NCI-H446 (cell line): ENCODE data around the gene ROM1.
"Not testable (repeated sequence)": the region's sequence is repeated elsewhere in the genome, so short reads cannot be mapped to it uniquely, and the experiment has no call there.

ENCODE experiments used
- DNase-seq, 2 experiments: peaks; one replicate each; lab custom pipeline; 2025; lab: John Stamatoyannopoulos, UW

ROM1 gene, protein sequence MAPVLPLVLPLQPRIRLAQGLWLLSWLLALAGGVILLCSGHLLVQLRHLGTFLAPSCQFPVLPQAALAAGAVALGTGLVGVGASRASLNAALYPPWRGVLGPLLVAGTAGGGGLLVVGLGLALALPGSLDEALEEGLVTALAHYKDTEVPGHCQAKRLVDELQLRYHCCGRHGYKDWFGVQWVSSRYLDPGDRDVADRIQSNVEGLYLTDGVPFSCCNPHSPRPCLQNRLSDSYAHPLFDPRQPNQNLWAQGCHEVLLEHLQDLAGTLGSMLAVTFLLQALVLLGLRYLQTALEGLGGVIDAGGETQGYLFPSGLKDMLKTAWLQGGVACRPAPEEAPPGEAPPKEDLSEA

DNA sequence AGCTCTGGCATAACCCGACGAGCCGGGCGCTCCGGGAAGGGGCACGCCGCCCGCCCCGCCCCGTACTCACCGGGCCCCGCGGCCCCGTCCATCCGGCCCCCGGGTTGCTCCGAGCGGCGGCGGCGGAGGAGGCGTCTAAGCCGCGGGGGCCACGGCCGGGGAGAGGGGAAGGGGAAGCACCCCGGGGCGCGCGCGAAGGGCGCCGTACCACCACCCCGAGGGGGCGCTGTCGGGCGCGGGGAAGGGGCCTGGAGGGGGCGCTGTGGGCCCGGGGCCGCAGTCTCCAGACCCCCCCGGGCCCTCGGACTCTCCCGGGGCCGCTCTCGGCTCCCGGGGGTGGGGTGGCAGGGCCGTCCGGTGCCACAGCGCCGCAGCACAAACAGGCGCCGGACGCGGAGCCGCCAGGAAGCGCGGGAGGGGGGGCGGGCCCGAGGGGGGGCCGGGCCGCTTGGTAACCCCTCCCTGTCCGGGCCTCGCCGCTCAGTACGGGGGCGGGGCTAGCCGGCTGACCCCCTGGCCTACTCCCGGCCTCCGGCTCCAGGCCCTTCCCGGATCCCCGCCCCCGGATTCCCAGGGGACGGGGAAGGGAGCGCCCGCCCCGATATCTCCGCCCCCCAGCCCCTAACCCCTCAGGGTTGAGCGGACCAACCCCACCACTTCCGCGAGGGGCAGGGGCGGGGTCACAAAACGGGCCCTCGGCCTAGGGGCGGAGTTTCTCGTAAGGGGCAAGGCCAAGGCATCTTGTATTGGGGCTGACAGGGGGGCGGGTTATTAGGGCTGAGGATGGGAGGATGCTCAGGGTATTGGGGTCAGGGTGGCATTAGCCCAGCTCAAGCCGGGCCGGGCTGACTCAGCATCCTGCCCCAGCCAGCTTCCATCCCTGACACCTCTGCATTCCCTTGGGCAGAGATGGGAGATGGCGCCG lies at the start of gene ROM1, which contains the start of gene EML3:
Gene ROM1, plus strand, starts transcription at position 892 of the 925 bp plus-strand sequence. Its CDS starts 25 bp downstream, at position 917.
Gene EML3, minus strand, starts transcription at position 410 of the 925 bp plus-strand sequence. Its CDS starts 318 bp downstream, at position 92.
- DNase-seq: peak; percentile 46 to 80

DNA sequence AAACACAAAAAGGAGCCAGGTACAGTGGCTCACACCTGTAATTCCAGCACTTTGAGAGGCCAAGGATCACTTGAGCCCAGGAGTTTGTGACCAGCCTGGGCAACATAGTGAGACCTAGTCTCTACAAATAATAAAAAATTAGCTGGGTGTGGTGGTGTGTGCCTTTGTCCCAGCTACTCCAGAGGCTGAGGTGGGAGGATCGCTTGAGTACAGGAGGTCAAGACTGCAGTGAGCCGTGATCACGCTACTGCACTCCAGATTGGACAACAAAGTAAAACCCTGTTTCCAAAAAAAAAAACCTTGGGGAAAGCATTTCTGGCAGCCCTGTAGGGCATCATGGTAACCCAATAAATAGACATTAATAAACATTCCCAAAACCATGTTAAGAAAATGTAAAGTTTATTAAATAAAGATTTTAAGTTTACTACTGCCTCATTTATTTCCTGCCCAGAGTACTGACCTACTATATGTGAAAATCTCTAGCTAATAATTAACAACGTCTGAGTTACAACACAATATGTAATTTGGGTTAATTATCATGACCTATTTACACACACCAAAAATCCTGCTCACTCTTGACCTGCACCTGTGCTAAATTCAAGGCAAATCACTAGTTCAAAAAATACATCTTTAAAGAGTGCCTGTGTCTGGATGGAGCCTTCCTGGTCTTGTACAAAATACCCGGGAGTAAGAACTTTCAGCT lies 47.8 kb upstream of the ROM1 start:
- DNase-seq: no peak

DNA sequence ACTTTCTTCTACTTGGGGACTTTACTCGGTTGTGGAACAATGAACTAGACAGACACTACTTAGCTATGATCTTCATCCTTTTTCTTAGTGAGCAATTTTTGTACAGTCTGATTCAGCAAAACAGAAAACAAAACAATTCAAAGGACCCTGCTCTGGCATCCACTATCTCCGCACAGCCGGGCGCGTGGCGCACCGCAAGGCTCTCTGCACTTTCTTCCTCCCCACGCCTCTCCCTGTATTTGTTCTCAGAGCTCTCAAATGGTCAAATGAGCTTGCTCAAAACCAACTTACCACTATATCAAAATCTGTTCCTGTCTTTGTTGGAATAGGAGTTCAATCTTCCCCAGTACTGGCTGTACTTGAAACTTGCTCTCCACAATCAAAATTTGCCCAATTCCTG lies 46.8 kb upstream of the ROM1 start:
- DNase-seq: no peak

DNA sequence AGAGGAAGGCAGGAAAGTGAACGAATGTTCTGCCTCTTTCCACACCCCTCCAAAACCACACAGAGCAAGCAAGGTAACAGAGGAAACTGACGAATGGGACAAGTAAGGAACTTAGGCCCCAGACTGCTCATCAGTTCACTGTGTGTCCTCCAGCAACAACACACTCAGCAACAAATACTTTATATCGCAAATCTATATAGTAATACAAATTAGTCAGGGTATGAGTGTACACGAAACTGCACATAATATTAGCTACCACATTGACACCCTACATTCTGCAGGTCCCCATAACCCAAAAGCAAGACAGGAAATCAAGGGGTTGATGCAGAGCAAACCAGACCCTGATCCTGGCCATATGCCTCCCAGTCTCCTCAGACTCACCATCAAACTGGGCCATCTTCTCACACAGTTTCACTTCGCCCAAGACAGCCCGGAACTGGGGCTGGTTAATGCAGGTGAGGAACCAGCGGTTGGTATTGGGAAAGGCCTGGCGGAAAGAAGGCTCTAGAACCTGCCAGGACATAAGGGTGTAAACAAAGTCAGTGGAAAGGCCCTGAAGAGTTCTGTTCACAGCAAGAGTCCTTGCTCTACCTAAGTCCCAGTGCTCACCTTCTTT lies 45.9 kb upstream of the ROM1 start:
- DNase-seq: no peak

DNA sequence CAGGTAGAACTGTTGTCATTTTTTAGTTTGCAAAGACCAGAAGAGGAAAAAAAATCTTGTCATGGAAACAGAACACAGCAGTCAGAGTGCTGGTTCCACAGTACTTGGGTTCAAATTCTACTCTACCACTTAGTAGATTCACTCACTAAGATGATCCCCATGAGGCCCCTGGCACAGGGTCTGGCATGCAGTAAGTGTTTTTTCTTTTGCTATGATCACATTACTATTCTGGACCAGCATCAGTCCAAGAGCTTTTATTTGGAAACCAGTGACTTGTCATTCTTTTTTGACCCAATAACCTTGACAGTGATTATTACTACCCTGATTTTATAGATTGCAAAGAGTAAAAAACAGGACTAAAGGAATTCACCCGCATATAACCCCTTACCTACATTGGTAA lies 43.4 kb upstream of the ROM1 start:
- DNase-seq: no peak

DNA sequence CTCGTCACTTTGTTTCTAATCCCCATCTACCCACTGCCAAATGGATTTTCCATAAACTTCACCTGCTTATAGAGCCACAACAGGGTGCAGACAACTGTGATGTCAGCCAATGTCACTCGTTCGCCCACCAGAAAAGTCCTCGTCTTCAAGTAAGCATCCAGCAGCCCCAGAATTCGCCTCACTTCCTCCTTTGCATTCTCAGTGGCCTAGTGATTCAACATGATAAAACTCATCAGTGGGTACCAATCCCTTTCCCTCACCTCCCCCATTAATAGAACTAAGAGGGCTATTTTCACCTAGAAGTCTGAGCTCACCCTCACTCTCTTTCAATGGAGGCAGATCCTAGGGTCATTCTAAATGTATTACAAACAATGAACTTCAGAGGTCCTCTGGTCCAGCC lies 42.2 kb upstream of the ROM1 start:
- not testable (repeated sequence) for DNase-seq

DNA sequence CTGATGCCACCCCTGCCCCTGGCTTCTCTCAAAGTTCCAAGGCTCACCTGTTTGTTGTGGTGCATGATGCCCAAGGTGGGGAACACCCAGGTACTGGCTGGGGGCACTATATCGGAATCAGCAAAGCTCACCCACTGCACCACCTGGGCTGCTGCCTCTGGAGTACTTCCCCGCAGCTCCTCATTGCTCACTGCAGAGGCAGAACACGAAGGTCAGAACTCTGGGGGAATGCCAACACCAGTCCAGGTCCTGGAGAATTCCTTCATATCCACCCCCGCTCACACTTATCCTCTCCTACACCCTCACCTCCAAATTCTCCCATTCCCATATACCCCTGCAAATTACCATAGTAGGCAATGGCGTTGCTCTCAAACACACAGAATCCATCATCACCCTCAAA lies 41.6 kb upstream of the ROM1 start:
- not testable (repeated sequence) for DNase-seq

DNA sequence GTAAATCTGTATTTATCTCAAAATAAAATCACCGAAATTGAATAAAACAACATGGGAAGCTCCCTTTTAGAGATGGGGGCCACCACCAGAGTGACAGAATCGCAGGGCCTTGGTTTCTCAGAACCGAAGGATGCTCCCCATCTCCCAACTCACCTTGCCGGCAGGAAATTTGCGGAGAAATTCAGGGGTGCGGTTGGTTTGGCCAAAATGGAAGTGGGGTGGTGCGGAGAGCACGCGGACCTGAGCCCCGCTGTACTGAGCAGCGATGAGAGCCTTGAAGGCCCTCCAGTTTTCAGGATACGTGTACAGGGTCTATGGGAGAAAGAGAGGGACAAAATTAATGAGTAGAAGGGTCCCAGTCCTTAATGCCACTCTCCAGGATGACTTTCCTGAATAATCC lies 40.6 kb upstream of the ROM1 start:
- DNase-seq: no peak

DNA sequence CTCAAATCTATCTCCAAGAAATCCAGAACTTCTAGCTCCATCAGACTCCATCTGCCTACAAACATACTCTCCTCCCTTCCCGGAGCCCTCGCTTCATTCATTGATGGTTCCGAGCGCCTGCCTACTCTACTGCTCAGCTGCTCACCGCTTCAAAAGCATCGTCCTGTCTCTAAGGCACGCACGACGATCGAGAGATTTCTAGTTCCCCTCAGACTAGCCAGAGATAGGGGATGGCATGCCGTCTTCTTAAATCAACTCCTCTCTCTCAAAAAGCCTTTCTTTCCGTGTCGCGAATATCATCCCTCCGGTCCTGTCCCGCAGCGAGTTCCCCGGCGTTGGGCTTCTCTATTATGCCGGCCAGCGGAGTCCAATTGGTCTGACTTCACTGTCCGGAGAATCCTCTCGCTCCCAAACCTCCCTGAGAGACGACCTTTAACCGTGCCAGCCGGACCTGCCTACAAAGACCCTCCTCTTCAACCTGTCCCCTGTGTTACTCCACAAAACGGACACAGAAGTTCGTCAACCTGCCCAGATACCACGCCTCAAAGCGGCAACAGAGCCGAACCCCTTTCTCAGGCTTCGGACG lies 40.0 kb upstream of the ROM1 start:
- DNase-seq: no peak

DNA sequence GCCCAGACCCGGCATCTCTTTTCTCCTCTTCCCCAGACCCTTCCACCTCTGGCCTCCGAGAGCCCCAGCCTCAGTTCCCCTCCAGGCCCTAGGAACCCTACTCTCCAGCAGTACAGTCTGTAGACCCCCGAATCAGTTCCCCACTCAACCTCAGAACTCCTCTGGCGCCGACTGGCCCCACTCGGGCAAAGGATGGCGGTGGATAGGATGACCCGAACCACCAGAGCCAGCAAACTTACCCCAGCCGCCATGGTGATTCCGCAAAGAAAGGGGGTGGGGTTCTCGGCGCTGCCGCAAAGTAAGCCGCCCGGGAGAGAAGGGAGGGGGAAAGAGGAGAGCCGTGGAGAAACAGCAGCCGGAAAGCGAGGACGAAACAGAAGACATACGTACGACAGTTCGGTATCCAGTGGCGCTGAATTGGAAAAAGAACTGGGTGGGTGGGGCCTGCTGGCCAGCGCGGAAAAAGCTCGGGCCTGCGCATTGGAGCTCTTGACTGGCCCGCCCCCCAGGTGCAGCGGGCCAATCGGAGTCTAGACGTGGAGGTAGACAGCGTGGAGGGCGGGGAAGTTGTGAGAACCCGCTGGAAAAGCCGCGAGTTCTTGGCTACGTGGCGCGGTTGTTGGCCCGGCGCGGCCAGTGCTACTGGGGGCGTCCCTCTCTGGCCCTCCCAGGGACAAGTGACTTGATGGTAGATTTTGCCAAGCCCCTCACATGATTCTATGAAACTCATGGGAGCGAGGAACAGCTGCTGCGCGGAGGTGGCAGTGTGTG lies 39.3 kb upstream of the ROM1 start, which contains the start of gene EEF1G:
Gene EEF1G, minus strand, starts transcription at position 300 of the 771 bp plus-strand sequence. Its CDS starts 49 bp downstream, at position 251.
- DNase-seq: peak; percentile 99 to 100

DNA sequence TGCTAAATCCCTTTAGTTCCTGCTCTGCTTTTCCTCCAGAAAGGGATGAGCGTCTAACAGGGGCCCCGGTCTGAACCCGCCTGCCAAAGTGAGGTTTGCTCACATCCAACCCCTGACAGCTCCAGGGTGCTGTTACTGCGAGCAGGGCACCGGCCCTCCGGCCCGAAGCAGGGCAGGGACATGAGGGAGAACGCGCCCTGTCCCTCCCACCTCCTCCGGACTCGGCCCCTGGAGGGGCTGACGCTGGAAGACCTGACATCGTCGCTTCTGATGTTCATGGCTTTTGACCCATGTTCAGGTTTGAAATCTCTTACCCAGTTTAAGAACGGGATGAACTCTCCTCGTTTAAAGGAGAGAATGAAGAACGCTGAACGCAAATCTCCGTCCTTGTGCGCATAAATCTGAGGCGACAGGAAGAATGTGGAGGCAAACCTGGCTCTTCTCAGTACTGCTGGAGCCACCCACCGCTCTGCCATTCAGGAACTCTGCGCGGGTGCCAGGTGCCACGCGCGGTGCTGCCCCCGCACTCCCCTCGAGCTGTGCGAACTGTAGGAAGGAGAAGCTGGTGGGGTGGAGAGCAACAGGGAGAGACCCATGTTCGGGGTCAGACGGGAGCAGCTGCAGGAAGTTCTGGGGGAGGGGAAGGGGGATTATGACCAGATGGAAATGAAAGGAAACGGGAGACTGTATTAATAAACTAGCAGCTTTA lies 38.5 kb upstream of the ROM1 start:
- no peak for DNase-seq

DNA sequence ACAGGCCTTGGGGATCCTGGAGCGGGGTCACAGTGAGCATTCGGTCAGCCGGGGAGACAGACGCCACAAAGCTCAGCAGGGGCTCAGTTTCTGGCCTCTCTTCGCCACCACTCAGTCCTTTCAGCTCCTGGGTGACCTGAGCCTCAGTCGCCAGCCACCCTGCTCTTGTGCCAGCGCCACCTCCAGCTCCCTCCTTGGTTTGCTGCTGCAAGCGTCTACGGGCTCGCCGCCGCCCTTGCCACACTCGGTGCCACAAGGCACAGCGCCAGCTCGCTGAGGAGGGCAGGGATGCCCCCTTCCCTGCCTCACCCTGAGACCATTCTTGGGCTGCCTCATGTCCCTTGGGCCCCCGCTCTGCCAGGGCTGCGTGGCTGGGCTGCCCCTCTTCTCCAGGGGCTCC lies 37.9 kb upstream of the ROM1 start:
- no peak for DNase-seq

DNA sequence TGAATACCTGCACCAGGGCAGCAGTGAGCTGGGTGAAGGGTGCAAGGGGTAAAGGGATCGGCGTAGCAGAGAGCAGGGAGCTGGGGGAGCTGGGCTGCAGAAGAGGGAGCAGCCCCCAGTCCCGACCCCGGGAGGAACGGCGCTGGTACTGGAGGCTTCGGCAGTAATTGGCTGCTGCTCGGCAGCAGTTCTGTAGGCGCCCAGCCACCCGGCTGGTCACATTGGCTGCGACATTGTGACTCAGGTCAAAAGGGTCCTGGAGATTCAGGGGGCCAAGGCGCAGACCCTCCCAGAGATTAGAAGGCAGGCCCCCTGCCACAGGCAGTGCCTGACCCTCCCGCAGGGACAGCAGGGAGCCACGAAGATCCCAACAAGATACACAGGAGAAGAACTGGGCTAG lies 37.2 kb upstream of the ROM1 start:
- DNase-seq: no peak

DNA sequence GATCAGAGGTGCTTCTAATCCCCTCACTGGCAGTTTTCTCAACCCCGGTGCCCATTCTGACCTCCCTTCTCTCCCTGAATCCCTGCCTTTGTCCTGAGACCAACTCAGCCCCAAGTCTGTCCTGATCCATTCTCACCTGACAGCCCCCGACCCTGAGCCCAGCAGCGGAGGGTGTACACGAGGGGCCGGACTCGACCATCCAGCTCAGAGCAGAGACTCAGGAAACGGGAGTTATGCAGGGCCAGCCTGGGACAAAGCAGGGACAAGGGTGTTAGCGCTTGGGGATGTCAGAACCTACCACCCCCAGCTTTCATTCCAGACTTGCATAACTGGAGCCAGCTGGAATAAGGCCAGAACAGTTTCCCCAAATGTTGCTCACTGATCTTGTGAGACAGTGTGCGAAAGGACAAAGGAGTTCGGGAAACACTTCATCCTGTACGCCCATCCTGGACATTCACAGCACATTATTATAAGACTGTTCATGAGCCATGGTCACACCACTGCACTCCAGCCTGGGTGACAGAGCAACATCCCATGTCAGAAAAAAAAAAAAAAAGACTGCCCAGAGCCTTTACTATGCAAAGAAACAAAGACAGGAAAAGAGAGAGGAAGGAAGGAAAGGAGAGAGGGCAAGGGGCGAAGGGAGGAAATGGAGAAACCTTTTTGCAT lies 35.9 kb upstream of the ROM1 start:
- DNase-seq: no peak

DNA sequence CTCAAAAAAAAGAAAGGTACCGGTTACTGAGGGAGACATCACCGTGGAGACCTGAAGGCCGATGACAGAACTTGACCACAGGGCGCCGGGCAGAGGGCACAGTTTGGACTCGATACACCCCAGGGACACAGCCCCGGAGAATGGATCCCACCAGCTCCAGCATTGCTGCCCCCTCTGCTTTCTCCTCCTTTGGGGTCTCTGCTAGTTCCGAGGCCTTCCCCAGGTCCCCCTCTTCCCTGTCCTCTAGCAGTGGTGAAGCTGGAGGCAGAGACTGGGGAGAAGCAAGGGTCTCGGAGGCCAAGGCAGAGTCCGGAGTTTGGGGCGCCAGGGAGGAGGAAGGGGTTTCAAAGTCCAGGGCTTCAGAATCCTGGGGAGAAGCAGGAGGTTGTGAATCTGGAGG lies 34.5 kb upstream of the ROM1 start:
- DNase-seq: no peak

DNA sequence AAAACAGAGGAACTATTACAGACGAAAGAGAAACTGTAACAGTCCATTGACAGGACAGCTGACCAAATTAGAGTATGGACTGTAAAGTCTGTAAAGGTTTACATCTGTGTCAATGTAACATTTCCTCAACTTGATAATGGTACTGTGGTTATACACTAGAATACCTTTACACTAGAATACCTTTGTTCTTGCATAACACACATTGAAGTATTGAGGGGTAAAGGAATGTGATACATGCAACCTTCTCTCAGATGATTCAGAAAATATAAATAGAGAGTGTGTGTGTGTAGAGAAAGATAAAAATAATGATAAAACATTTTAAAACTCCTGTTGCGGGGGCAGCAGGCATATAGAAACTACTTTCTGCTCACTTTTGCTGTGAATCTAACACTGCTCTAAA lies 33.8 kb upstream of the ROM1 start:
- no peak for DNase-seq

DNA sequence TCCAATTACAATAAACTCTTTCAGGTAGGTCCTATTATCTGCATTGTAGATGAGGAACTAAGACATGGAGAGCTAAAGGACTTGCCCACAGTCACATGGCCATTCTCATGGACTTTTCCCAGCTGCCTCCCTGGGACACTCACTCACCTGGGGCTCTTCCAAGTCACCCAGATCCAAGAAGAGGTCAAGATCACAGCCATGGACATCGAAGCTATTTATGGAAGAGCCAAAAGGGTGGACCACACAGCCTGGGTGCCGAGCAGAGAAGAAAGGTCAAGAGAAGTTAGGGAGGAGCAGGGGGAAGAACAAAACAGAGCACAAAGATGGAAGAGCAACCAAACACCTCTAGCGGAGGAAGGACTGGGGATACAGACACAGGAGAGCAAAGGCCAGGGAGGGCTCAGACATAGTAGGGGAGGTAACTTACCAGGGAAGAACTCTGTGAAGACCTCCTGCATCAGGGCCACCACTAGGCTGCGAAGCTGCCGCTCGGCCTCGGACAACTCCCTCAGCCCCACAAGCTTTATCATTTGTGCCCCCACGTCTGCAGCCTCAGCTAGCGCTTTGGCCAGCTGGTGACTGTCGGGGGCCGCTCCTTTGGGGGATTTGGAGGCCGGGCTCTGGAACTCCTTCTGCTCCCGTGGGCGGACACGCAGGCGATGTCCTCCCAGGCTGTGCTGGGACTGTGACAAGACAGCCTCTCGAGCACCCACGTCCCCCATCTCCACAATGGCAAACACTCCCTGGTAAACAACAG lies 31.9 kb upstream of the ROM1 start:
- no peak for DNase-seq

DNA sequence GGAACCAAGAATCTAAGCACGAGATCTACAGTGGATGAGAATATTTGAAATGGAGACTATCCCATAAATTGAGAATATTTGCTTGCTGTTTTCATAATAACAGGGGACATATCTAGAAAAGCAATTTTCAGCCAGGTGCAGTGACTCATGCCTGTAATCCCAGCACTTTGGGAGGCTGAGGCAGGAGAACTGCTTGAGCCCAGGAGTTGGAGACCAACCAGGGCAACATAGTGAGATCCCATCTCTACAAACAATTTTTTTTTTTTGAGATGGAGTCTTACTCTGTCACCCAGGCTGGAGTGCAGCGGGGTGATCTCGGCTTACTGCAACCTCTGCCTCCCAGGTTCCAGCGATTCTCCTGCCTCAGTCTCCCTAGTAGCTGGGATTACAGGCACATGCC lies 31.3 kb upstream of the ROM1 start:
- DNase-seq: not testable (repeated sequence)

DNA sequence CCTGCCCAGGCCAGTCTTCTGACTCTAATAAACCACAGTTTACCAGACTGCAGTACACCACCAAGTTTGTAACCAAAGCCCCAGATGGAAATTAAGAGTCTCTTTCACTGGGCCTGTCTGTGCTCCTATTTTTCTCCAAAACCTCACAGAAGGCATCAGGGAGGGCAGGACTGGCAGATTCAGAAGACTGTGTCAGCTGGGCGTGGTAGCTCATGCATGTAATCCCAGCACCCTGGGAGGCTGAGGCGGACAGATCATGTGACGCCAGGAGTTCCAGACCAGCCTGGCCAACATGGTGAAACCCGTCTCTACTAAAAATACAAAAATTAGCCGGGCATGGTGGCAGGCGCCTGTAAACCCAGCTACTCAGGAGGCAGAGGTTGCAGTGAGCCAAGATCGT lies 27.7 kb upstream of the ROM1 start:
- not testable (repeated sequence) for DNase-seq
